H54 (cell line): ENCODE results near the gene CDK14.

Experiments
- DNase-seq: peaks from one replicate; pipeline ENCODE4 v3.0.0; 2011; ENCODE audit warnings: low spot score, mixed read lengths; ENCODE audit not compliant: insufficient read length
- FAIRE-seq: peaks from 3 replicates; lab custom pipeline; 2011; peaks lifted over from hg19 to GRCh38; lab: Jason Lieb, UNC
- POLR2A ChIP-seq: IDR thresholded peaks from 2 replicates; pipeline ENCODE4 v1.6.1; 2011; ENCODE audit warnings: low read depth, mild to moderate bottlenecking, low read length

CDK14 gene

GRCh38 chr7:90994601-90995000 is 398.5 kb downstream of the CDK14 start:
- no peak for TF ChIP-seq POLR2A
- DNase-seq (no peak), FAIRE-seq (no peak)

- FAIRE-seq (no peak), DNase-seq (no peak)
- no peak for TF ChIP-seq POLR2A
Measured at GRCh38 chr7:90995996-90996395, 399.9 kb downstream of the CDK14 start.

- no peak for TF ChIP-seq POLR2A
- DNase-seq, result no peak
- peak; percentile 80 for FAIRE-seq
Measured at GRCh38 chr7:90999989-91000979, 404.2 kb downstream of the CDK14 start.

GRCh38 chr7:91005024-91005423 is 408.9 kb downstream of the CDK14 start:
- no peak for TF ChIP-seq POLR2A
- FAIRE-seq (no peak), DNase-seq (no peak)

GRCh38 chr7:91005841-91006240 is 409.7 kb downstream of the CDK14 start:
- TF ChIP-seq POLR2A, result no peak
- no peak for FAIRE-seq
- no peak for DNase-seq

- DNase-seq, result no peak
- no peak for TF ChIP-seq POLR2A
- no peak for FAIRE-seq
Measured at GRCh38 chr7:91007371-91007770, 411.2 kb downstream of the CDK14 start.

- DNase-seq (no peak), FAIRE-seq (no peak)
- no peak for TF ChIP-seq POLR2A
Measured at GRCh38 chr7:91013078-91013477, 417.0 kb downstream of the CDK14 start.

- FAIRE-seq, result no peak
- no peak for DNase-seq
- no peak for TF ChIP-seq POLR2A
Measured at GRCh38 chr7:91019686-91020385, 423.7 kb downstream of the CDK14 start.

GRCh38 chr7:91020636-91021385 is 424.7 kb downstream of the CDK14 start:
- no peak for FAIRE-seq
- no peak for DNase-seq

GRCh38 chr7:91021956-91022355 is 425.8 kb downstream of the CDK14 start:
- FAIRE-seq, result no peak
- TF ChIP-seq POLR2A, result no peak
- no peak for DNase-seq

More at GRCh38 chr7:91020636-91021385, 424.7 kb downstream of the CDK14 start:
- TF ChIP-seq POLR2A, result no peak

GRCh38 chr7:91025906-91026390 is 429.8 kb downstream of the CDK14 start:
- no peak for TF ChIP-seq POLR2A

GRCh38 chr7:91029688-91030087 is 433.6 kb downstream of the CDK14 start:
- FAIRE-seq (no peak), DNase-seq (no peak)
- no peak for TF ChIP-seq POLR2A

More at GRCh38 chr7:91025906-91026390, 429.8 kb downstream of the CDK14 start:
- FAIRE-seq (no peak), DNase-seq (no peak)

GRCh38 chr7:91030680-91031380 is 434.7 kb downstream of the CDK14 start:
- DNase-seq, result no peak
- no peak for TF ChIP-seq POLR2A
- no peak for FAIRE-seq

- no peak for DNase-seq
- no peak for FAIRE-seq
- no peak for TF ChIP-seq POLR2A
Measured at GRCh38 chr7:91031757-91032156, 435.6 kb downstream of the CDK14 start.
